Central memory CD4-positive, alpha-beta T cell (primary cell): ENCODE data around the gene EYA3.
"Not testable (repeated sequence)": the region's sequence is repeated elsewhere in the genome, so short reads cannot be mapped to it uniquely, and the experiment has no call there.

Experiments
- DNase-seq: peaks from one replicate; pipeline ENCODE4 v3.0.0; 2022

The EYA3 gene

GRCh38 chr1:28027238-28027637 lies 61.2 kb downstream of the EYA3 start:
- no peak for DNase-seq

- no peak for DNase-seq
These were observed 62.1 kb downstream of the EYA3 start for GRCh38 chr1:28026329-28026728.

- DNase-seq, result no peak
These were observed 67.3 kb downstream of the EYA3 start for GRCh38 chr1:28021064-28021463.

GRCh38 chr1:28010969-28011368 lies 77.4 kb downstream of the EYA3 start:
- no peak for DNase-seq

GRCh38 chr1:28003117-28003516 lies 85.3 kb downstream of the EYA3 start:
- not testable (repeated sequence) for DNase-seq

GRCh38 chr1:28002600-28002999 lies 85.8 kb downstream of the EYA3 start:
- DNase-seq, result no peak

- DNase-seq, result no peak
These were observed 89.4 kb downstream of the EYA3 start for GRCh38 chr1:27999055-27999454.

GRCh38 chr1:27994526-27994925 lies 93.9 kb downstream of the EYA3 start:
- not testable (repeated sequence) for DNase-seq

- no peak for DNase-seq
These were observed 94.3 kb downstream of the EYA3 start for GRCh38 chr1:27994060-27994459.

GRCh38 chr1:27993241-27993640 lies 95.2 kb downstream of the EYA3 start:
- peak; percentile 12 for DNase-seq

GRCh38 chr1:27992276-27992675 lies 96.1 kb downstream of the EYA3 start:
- peak; percentile 58 for DNase-seq

- no peak for DNase-seq
These were observed 97.4 kb downstream of the EYA3 start for GRCh38 chr1:27990920-27991537.

- no peak for DNase-seq
These were observed 107.3 kb downstream of the EYA3 start for GRCh38 chr1:27981145-27981544.

- no peak for DNase-seq
These were observed 108.1 kb downstream of the EYA3 start for GRCh38 chr1:27980216-27980845.

GRCh38 chr1:27979859-27980201 lies 108.6 kb downstream of the EYA3 start:
- no peak for DNase-seq

GRCh38 chr1:27979151-27979858 lies 109.1 kb downstream of the EYA3 start:
- DNase-seq, result peak; percentile 50

- no peak for DNase-seq
These were observed 114.0 kb downstream of the EYA3 start for GRCh38 chr1:27974417-27974781.

- DNase-seq, result no peak
These were observed 114.5 kb downstream of the EYA3 start for GRCh38 chr1:27973771-27974416.

GRCh38 chr1:27972141-27972540 lies 116.3 kb downstream of the EYA3 start:
- DNase-seq, result no peak

GRCh38 chr1:27971674-27972073 lies 116.7 kb downstream of the EYA3 start:
- DNase-seq, result no peak

- no peak for DNase-seq
These were observed 118.0 kb downstream of the EYA3 start for GRCh38 chr1:27970401-27970800.

- no peak for DNase-seq
These were observed 119.7 kb downstream of the EYA3 start for GRCh38 chr1:27968692-27969091.

- DNase-seq, result no peak
These were observed 120.4 kb downstream of the EYA3 start for GRCh38 chr1:27967884-27968466.
